GM13976 (cell line): ENCODE results near the gene ZNF568.

Experiments used
- DNase-seq: peaks from one replicate; pipeline ENCODE4 v3.0.0; 2012; ENCODE audit warnings: low spot score
- CTCF ChIP-seq: IDR thresholded peaks from 2 replicates; pipeline ENCODE4 v1.5.1; 2012; ENCODE audit warnings: borderline replicate concordance, mild to moderate bottlenecking; ENCODE audit not compliant: insufficient read depth; ENCODE audit errors: extremely low read depth, missing control alignments, control extremely low read depth
- in situ Hi-C: fragments of 300-500 bp; cut with MboI; formaldehyde crosslinking; loops from one replicate; pipeline ENCODE4 v1.12.0; 2022; ENCODE audit warnings: low sequenced_read_pairs, mixed read lengths, inconsistent platforms; ENCODE audit not compliant: unreplicated experiment

Gene ZNF568

GRCh38 chr19:36972571-36972970, 56.4 kb downstream of the ZNF568 start:
- in situ Hi-C loops = no loop called here
- no peak for TF ChIP-seq CTCF
- no peak for DNase-seq

- in situ Hi-C loops = no loop called here
- TF ChIP-seq CTCF = peak; percentile 31
Observed at GRCh38 chr19:36973021-36973843, 57.1 kb downstream of the ZNF568 start.

GRCh38 chr19:36973844-36974195, 57.7 kb downstream of the ZNF568 start:
- TF ChIP-seq CTCF = no peak
- DNase-seq = no peak
- in situ Hi-C loops = no loop called here

More at GRCh38 chr19:36973021-36973843, 57.1 kb downstream of the ZNF568 start:
- peak; percentile 79 for DNase-seq

GRCh38 chr19:36986131-36986530, 70.0 kb downstream of the ZNF568 start:
- no peak for TF ChIP-seq CTCF
- no peak for DNase-seq
- in situ Hi-C loops = no loop called here

GRCh38 chr19:36986601-36987000, 70.5 kb downstream of the ZNF568 start:
- no peak for TF ChIP-seq CTCF
- no peak for DNase-seq
- in situ Hi-C loops = no loop called here

GRCh38 chr19:36987091-36987490, 71.0 kb downstream of the ZNF568 start:
- DNase-seq = no peak
- TF ChIP-seq CTCF = no peak
- in situ Hi-C loops = no loop called here
